Activated T-helper 1 cell treated with anti-CD3 and anti-CD28 coated beads, Interleukin-2, amount 50 U/mL, for 16 hours (primary cell): Measurements from ENCODE around the gene CELA2B.
"Not testable (repeated sequence)": the region's sequence is repeated elsewhere in the genome, so short reads cannot be mapped to it uniquely, and the experiment has no call there.

Experiments
- DNase-seq, 2 donors: peaks; one replicate each; pipeline ENCODE4 v3.0.0-alpha.2; 2020; ENCODE audit warnings: low read depth in 1 of 2, low spot score in 1 of 2

The CELA2B gene

GRCh38 chr1:15475752-15476314, at the start of gene CELA2B:
Gene CELA2B (plus strand): TSS chr1:15476104. CDS start chr1:15476126, 22 bp downstream.
- DNase-seq: no peak

- DNase-seq: no peak
Observed at GRCh38 chr1:15426492-15427279, 49.2 kb upstream of the CELA2B start.

- DNase-seq: no peak
Observed at GRCh38 chr1:15427280-15427666, 48.6 kb upstream of the CELA2B start.

- not testable (repeated sequence) for DNase-seq
Observed at GRCh38 chr1:15428252-15428651, 47.7 kb upstream of the CELA2B start.

- DNase-seq: no peak
Observed at GRCh38 chr1:15428815-15429435, 47.0 kb upstream of the CELA2B start.

- no peak for DNase-seq
Observed at GRCh38 chr1:15429701-15430149, 46.2 kb upstream of the CELA2B start.

GRCh38 chr1:15430787-15431570, 44.9 kb upstream of the CELA2B start:
- DNase-seq: peak; percentile 57 to 72

GRCh38 chr1:15431571-15431948, 44.3 kb upstream of the CELA2B start:
- DNase-seq: no peak

GRCh38 chr1:15432324-15432723, 43.6 kb upstream of the CELA2B start:
- DNase-seq: no peak

- DNase-seq: no peak
Observed at GRCh38 chr1:15433471-15433870, 42.4 kb upstream of the CELA2B start.

GRCh38 chr1:15434739-15435138, 41.2 kb upstream of the CELA2B start:
- DNase-seq: not testable (repeated sequence)

- DNase-seq: no peak
Observed at GRCh38 chr1:15435239-15436077, 40.4 kb upstream of the CELA2B start.

GRCh38 chr1:15436881-15437442, 38.9 kb upstream of the CELA2B start:
- no peak for DNase-seq

GRCh38 chr1:15439325-15439724, 36.6 kb upstream of the CELA2B start:
- no peak for DNase-seq

GRCh38 chr1:15440357-15440756, 35.5 kb upstream of the CELA2B start:
- no peak for DNase-seq

- no peak for DNase-seq
Observed at GRCh38 chr1:15441247-15441646, 34.7 kb upstream of the CELA2B start.

- DNase-seq: no peak
Observed at GRCh38 chr1:15442119-15442518, 33.8 kb upstream of the CELA2B start.

GRCh38 chr1:15442759-15443158, 33.1 kb upstream of the CELA2B start:
- no peak for DNase-seq

- DNase-seq: no peak
Observed at GRCh38 chr1:15443281-15443680, 32.6 kb upstream of the CELA2B start.
